Mesendoderm (in vitro differentiated cells): ENCODE data around the gene SULT4A1.

ENCODE experiments used
- DNase-seq: peaks from one replicate; pipeline ENCODE4 v3.0.0; 2013
- H2AK5ac ChIP-seq: 2 replicates; pipeline ENCODE4 v1.6.1; 2013; ENCODE audit warnings: low read length, inconsistent platforms
- H2BK120ac ChIP-seq: 2 replicates; pipeline ENCODE4 v1.6.1; 2013; ENCODE audit warnings: low read depth, mild to moderate bottlenecking, low read length, moderate library complexity, mixed read lengths
- H2BK15ac ChIP-seq: replicated peaks from 2 replicates; pipeline ENCODE4 v1.6.1; 2013; ENCODE audit warnings: low read depth, mild to moderate bottlenecking, moderate library complexity
- H2BK5ac ChIP-seq: 2 replicates; pipeline ENCODE4 v1.6.1; 2013; ENCODE audit warnings: low read length, inconsistent platforms
- H3K18ac ChIP-seq: 2 replicates; pipeline ENCODE4 v1.6.1; 2013; ENCODE audit warnings: mild to moderate bottlenecking, low read length, mixed read lengths
- H3K23ac ChIP-seq: one replicate; pipeline ENCODE4 v1.6.1; 2013; ENCODE audit warnings: low read length
- H3K27ac ChIP-seq: 2 replicates; pipeline ENCODE4 v1.5.1; 2013; ENCODE audit warnings: low read depth, mild to moderate bottlenecking, inconsistent platforms, low read length, moderate library complexity
- H3K27me3 ChIP-seq: 2 replicates; pipeline ENCODE4 v1.6.1; 2013; ENCODE audit warnings: low read length, control low read depth, mild to moderate bottlenecking, inconsistent platforms; ENCODE audit not compliant: insufficient read depth, poor library complexity
- H3K36me3 ChIP-seq: 2 replicates; pipeline ENCODE4 v1.6.1; 2013; ENCODE audit warnings: low read length, inconsistent platforms; ENCODE audit not compliant: control insufficient read depth, insufficient read depth
- H3K4ac ChIP-seq: one replicate; pipeline ENCODE4 v1.6.1; 2013; ENCODE audit warnings: low read depth, mild to moderate bottlenecking, low read length, moderate library complexity
- H3K4me1 ChIP-seq: 2 replicates; pipeline ENCODE4 v1.6.1; 2013; ENCODE audit warnings: low read depth, low read length, inconsistent platforms; ENCODE audit not compliant: control insufficient read depth
- H3K4me2 ChIP-seq: 2 replicates; pipeline ENCODE4 v1.6.1; 2013; ENCODE audit warnings: low read length
- H3K4me3 ChIP-seq: 2 replicates; pipeline ENCODE4 v1.5.1; 2013; ENCODE audit warnings: mild to moderate bottlenecking, low read length
- H3K56ac ChIP-seq: one replicate; pipeline ENCODE4 v1.6.1; 2013; ENCODE audit warnings: low read length
- H3K79me1 ChIP-seq: 2 replicates; pipeline ENCODE4 v1.6.1; 2013; ENCODE audit warnings: low read length, inconsistent platforms
- H3K79me2 ChIP-seq: 2 replicates; pipeline ENCODE4 v1.6.1; 2013; ENCODE audit warnings: mild to moderate bottlenecking, low read length; ENCODE audit not compliant: control insufficient read depth, insufficient read depth
- H3K9ac ChIP-seq: 2 replicates; pipeline ENCODE4 v1.6.1; 2013; ENCODE audit warnings: low read length, inconsistent platforms
- H4K5ac ChIP-seq: one replicate; pipeline ENCODE4 v1.6.1; 2013; ENCODE audit warnings: low read length
- H4K8ac ChIP-seq: one replicate; pipeline ENCODE4 v1.6.1; 2013; ENCODE audit warnings: low read depth, mild to moderate bottlenecking, control low read depth, low read length, moderate library complexity
- WGBS: extraction: QIAGEN DNeasy Blood & Tissue Kit; methylation state at CpG from one replicate; pipeline ENCODE4 v1.1.7; 2013; ENCODE audit warnings: low lambda C conversion rate, missing lambda C conversion rate; ENCODE audit not compliant: insufficient coverage; ENCODE audit errors: extremely low coverage; 5-methylcytosine and 5-hydroxymethylcytosine counted together

Gene SULT4A1

DNA sequence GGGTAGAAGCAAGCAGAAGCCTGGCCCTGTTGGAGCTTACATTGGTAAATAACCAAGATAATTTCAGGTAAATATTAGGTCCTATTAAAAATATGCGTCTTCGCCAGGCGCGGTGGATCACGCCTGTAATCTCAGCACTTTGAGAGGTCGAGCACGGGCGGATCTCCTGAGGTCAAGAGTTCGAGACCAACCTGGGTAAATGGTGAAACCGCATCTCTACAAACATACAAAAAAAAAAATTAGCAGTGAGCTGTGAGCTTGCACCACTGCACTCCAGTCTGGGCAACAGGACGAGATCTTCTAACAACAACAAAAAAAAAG lies 529 bp upstream of the SULT4A1 start:
- H3K4me3 ChIP-seq, result no peak overlapping the region
- peaks cover 15% of the 10 kb centered on the region for H3K79me2 ChIP-seq
- H3K56ac ChIP-seq, result peak overlapping the region; percentile 71
- no peak overlapping the region for H2BK120ac ChIP-seq
- H3K4me1 ChIP-seq, result peaks cover 3% of the 10 kb centered on the region
- no peaks in the 10 kb centered on the region for H3K36me3 ChIP-seq
- no peak overlapping the region for H4K8ac ChIP-seq
- peaks cover 13% of the 10 kb centered on the region for H3K79me1 ChIP-seq
- no peak overlapping the region for H3K4me2 ChIP-seq
- no peak overlapping the region for H3K9ac ChIP-seq
- WGBS, result no CpG with 5 or more reads among the region's 11 CpGs
- H3K18ac ChIP-seq, result no peak overlapping the region
- H3K27ac ChIP-seq, result no peak overlapping the region
- no peak overlapping the region for H2AK5ac ChIP-seq
- no peak overlapping the region for H3K23ac ChIP-seq
- no peak overlapping the region for H4K5ac ChIP-seq
- no peak overlapping the region for H2BK15ac ChIP-seq
- DNase-seq, result no peak
- H3K4ac ChIP-seq, result no peak overlapping the region
- no peak overlapping the region for H2BK5ac ChIP-seq
- no peaks in the 10 kb centered on the region for H3K27me3 ChIP-seq

DNA sequence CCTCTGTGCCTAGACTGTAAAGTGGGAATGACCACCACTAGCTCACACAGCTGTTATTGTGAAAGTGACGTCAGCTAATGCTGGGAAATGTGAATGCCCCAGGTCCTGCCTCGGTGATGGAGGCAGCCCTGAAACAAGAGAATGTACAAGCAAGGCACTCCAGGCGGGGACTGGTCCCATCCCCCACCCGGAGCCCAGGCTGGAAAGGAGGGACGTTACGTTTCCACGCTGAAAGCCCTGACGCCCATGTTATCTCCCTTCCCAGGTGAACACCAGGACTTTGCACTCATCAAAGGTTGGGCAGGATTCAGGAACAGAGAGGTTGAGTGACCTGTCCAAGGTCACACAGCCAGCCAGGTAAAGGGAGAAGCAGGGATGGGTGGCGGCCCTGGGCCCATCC lies 784 bp downstream of the SULT4A1 start:
- H3K27ac ChIP-seq, result no peak overlapping the region
- WGBS, result no CpG with 5 or more reads among the region's 9 CpGs

DNA sequence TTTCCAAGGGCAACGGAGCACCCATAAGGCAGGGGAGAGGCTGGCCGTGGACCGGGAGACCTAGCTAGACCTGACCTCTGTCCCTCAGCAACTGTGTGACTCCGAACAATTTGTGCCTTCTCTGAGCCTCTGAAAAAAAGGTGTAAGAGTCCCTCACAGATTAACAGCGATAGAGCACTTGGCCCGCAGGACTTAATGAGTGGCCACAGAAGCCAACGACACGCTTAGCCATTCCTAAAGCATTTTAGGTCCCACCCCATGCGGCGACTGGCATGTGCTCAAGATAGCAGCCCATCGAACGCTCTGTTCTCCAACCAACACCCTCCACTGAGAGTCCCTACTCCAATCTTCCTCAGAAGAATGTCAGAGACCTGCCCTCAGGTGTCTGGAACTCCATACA lies 1.5 kb downstream of the SULT4A1 start:
- no peak overlapping the region for H2BK120ac ChIP-seq
- H3K4ac ChIP-seq, result no peak overlapping the region
- no peak overlapping the region for H3K4me2 ChIP-seq
- H3K4me1 ChIP-seq, result peaks cover 3% of the 10 kb centered on the region
- H3K23ac ChIP-seq, result no peak overlapping the region
- H2BK15ac ChIP-seq, result no peak overlapping the region
- H2AK5ac ChIP-seq, result no peak overlapping the region
- no peaks in the 10 kb centered on the region for H3K36me3 ChIP-seq
- H3K9ac ChIP-seq, result peak overlapping the region; percentile 39
- peak; percentile 23 for DNase-seq
- WGBS, result no CpG with 5 or more reads among the region's 12 CpGs
- H3K18ac ChIP-seq, result no peak overlapping the region
- peaks cover 21% of the 10 kb centered on the region for H3K79me1 ChIP-seq
- H3K27me3 ChIP-seq, result no peaks in the 10 kb centered on the region
- no peak overlapping the region for H4K8ac ChIP-seq
- H4K5ac ChIP-seq, result no peak overlapping the region
- H3K79me2 ChIP-seq, result peaks cover 22% of the 10 kb centered on the region
- no peak overlapping the region for H3K56ac ChIP-seq
- H3K27ac ChIP-seq, result no peak overlapping the region
- H3K4me3 ChIP-seq, result no peak overlapping the region
- H2BK5ac ChIP-seq, result no peak overlapping the region

More for the DNA sequence above, 784 bp downstream of the SULT4A1 start:
- H3K4me2 ChIP-seq, result peak overlapping the region; percentile 33
- peaks cover 15% of the 10 kb centered on the region for H3K79me1 ChIP-seq
- H2BK15ac ChIP-seq, result no peak overlapping the region
- no peak overlapping the region for H4K8ac ChIP-seq
- H3K23ac ChIP-seq, result no peak overlapping the region
- H3K79me2 ChIP-seq, result peaks cover 17% of the 10 kb centered on the region
- H3K36me3 ChIP-seq, result no peaks in the 10 kb centered on the region
- peak overlapping the region; percentile 76 for H3K56ac ChIP-seq
- no peaks in the 10 kb centered on the region for H3K27me3 ChIP-seq
- peak overlapping the region; percentile 8 for H3K4me3 ChIP-seq
- H3K18ac ChIP-seq, result no peak overlapping the region
- H4K5ac ChIP-seq, result no peak overlapping the region
- H3K9ac ChIP-seq, result peak overlapping the region; percentile 39
- H2BK5ac ChIP-seq, result no peak overlapping the region
- H2AK5ac ChIP-seq, result no peak overlapping the region
- peaks cover 3% of the 10 kb centered on the region for H3K4me1 ChIP-seq
- H3K4ac ChIP-seq, result no peak overlapping the region
- peak; percentile 23 for DNase-seq
- no peak overlapping the region for H2BK120ac ChIP-seq

DNA sequence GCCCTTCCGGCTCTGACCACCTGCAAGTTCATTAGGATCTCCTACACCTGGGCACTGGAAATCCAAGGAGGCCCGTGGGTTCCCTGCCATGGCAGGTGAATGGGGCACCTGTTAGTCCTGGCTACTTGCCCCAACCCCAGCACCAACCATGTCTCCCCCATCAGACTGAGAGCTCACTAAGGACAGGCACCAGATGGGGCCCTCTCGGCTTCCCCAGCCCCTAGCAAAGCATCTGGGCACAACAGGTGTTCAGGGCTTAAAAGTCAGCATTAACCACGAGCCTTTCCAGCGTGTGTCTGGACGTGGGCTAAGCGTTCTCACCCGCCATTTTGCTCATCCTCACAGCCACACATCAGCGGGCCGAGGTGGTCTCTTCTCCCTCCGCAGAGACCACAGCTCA lies 2.2 kb downstream of the SULT4A1 start:
- no peak overlapping the region for H3K56ac ChIP-seq
- H2BK15ac ChIP-seq, result no peak overlapping the region
- H3K27me3 ChIP-seq, result no peaks in the 10 kb centered on the region
- no peak overlapping the region for H4K8ac ChIP-seq
- peaks cover 24% of the 10 kb centered on the region for H3K79me1 ChIP-seq
- WGBS, result no CpG with 5 or more reads among the region's 11 CpGs
- no peak for DNase-seq
- H2AK5ac ChIP-seq, result no peak overlapping the region
- no peak overlapping the region for H3K9ac ChIP-seq
- H3K27ac ChIP-seq, result no peak overlapping the region
- H3K4ac ChIP-seq, result no peak overlapping the region
- no peak overlapping the region for H2BK5ac ChIP-seq
- H3K4me1 ChIP-seq, result peaks cover 3% of the 10 kb centered on the region
- no peaks in the 10 kb centered on the region for H3K36me3 ChIP-seq
- no peak overlapping the region for H4K5ac ChIP-seq
- no peak overlapping the region for H3K4me2 ChIP-seq
- H2BK120ac ChIP-seq, result no peak overlapping the region
- no peak overlapping the region for H3K4me3 ChIP-seq
- H3K23ac ChIP-seq, result no peak overlapping the region
- peaks cover 22% of the 10 kb centered on the region for H3K79me2 ChIP-seq
- no peak overlapping the region for H3K18ac ChIP-seq

DNA sequence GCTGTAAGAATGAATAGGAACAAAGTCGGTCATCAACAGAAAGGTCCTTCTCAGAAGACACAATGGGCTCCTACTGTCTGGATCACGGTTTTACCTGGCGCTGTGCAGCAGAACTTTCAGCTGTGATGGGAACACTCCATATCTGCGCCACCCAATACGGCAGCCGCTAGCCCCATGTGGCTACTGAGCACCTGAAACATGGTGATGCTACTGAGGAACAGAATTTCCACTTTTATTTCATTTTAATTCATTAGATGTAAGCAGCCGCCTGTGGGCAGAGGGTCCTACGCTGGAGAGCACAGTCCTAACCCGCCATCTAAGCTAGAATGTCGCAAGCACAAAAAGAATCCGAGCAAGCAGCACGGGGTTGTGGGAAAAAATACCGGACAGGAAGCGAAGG lies 2.7 kb downstream of the SULT4A1 start:
- no peak for DNase-seq

DNA sequence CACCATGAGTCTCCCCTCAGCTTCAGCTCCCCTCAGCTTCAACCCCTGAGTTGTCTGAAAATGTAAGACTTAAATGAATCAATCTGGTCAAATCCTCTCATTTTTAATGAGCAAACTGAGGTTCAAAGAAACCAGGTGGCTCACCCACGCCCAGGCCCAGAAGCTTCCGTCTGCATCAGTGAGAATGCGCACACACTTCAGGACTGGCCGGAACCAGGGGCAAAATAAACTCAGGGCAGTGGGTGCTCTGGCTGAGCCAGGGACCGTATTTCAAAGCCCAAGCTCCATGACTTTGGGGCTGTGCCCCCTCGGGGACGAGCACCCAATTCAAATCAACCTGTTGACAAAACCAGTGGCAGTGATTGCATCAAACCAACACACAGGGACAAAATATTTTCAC lies 3.1 kb downstream of the SULT4A1 start:
- no peak overlapping the region for H2BK120ac ChIP-seq
- no peak overlapping the region for H4K5ac ChIP-seq
- no peak for DNase-seq
- no peak overlapping the region for H2BK15ac ChIP-seq
- H4K8ac ChIP-seq, result no peak overlapping the region
- peaks cover 28% of the 10 kb centered on the region for H3K79me1 ChIP-seq
- no peak overlapping the region for H3K23ac ChIP-seq
- no peak overlapping the region for H2AK5ac ChIP-seq
- H3K27ac ChIP-seq, result no peak overlapping the region
- H3K4me2 ChIP-seq, result no peak overlapping the region
- H3K56ac ChIP-seq, result no peak overlapping the region
- no peaks in the 10 kb centered on the region for H3K27me3 ChIP-seq
- peaks cover 3% of the 10 kb centered on the region for H3K4me1 ChIP-seq
- no peak overlapping the region for H3K4me3 ChIP-seq
- no peak overlapping the region for H3K18ac ChIP-seq
- H3K9ac ChIP-seq, result no peak overlapping the region
- no peak overlapping the region for H3K4ac ChIP-seq
- H2BK5ac ChIP-seq, result no peak overlapping the region
- no peaks in the 10 kb centered on the region for H3K36me3 ChIP-seq
- peaks cover 24% of the 10 kb centered on the region for H3K79me2 ChIP-seq
- no CpG with 5 or more reads among the region's 7 CpGs for WGBS

More for the DNA sequence above, 2.7 kb downstream of the SULT4A1 start:
- Histone ChIP-seq H3K23ac (no peak overlapping the region), H4K8ac (no peak overlapping the region), H2AK5ac (no peak overlapping the region), H3K4me2 (no peak overlapping the region), H3K9ac (no peak overlapping the region), H4K5ac (no peak overlapping the region), H2BK5ac (no peak overlapping the region), H3K4me1 (peaks cover 3% of the 10 kb centered on the region), H3K4me3 (no peak overlapping the region), H3K56ac (no peak overlapping the region), H3K27me3 (no peaks in the 10 kb centered on the region), H3K79me1 (peaks cover 28% of the 10 kb centered on the region), H2BK120ac (no peak overlapping the region), H3K36me3 (no peaks in the 10 kb centered on the region), H3K4ac (no peak overlapping the region), H3K18ac (no peak overlapping the region), H3K79me2 (peaks cover 24% of the 10 kb centered on the region), H2BK15ac (no peak overlapping the region), H3K27ac (no peak overlapping the region)
- no CpG with 5 or more reads among the region's 14 CpGs for WGBS
